CD4-positive, alpha-beta T cell treated with Interleukin-1 beta for 1 hour (primary cell): ENCODE results near the gene CSE1L.
"Not testable (repeated sequence)": the region's sequence is repeated elsewhere in the genome, so short reads cannot be mapped to it uniquely, and the experiment has no call there.

Experiments
- DNase-seq, 2 donors: peaks; one replicate each; pipeline ENCODE4 v3.0.0-alpha.2; 2020 to 2022

Gene CSE1L

GRCh38 chr20:49082295-49082694 is 36.2 kb downstream of the CSE1L start:
- DNase-seq = not testable (repeated sequence)

- no peak for DNase-seq
Measured at GRCh38 chr20:49091104-49091503, 45.0 kb downstream of the CSE1L start.

- no peak for DNase-seq
Measured at GRCh38 chr20:49091762-49092161, 45.6 kb downstream of the CSE1L start.

GRCh38 chr20:49096203-49096730 is 50.2 kb downstream of the CSE1L start:
- DNase-seq = no peak

GRCh38 chr20:49097159-49097558 is 51.0 kb downstream of the CSE1L start:
- DNase-seq = no peak

GRCh38 chr20:49098136-49098535 is 52.0 kb downstream of the CSE1L start:
- DNase-seq = no peak

- DNase-seq = no peak
Measured at GRCh38 chr20:49099011-49099410, 52.9 kb downstream of the CSE1L start.

GRCh38 chr20:49100292-49100691 is 54.2 kb downstream of the CSE1L start:
- not testable (repeated sequence) for DNase-seq

GRCh38 chr20:49100972-49101371 is 54.9 kb downstream of the CSE1L start:
- DNase-seq = peak in 1 of 2 donors; percentile 3

GRCh38 chr20:49103019-49103418 is 56.9 kb downstream of the CSE1L start:
- DNase-seq = no peak

- no peak for DNase-seq
Measured at GRCh38 chr20:49103647-49104364, 57.7 kb downstream of the CSE1L start.

- DNase-seq = no peak
Measured at GRCh38 chr20:49104365-49104648, 58.2 kb downstream of the CSE1L start.

- not testable (repeated sequence) for DNase-seq
Measured at GRCh38 chr20:49104979-49105547, 59.0 kb downstream of the CSE1L start.

GRCh38 chr20:49106328-49106727 is 60.2 kb downstream of the CSE1L start:
- DNase-seq = no peak

GRCh38 chr20:49110767-49111694 is 64.9 kb downstream of the CSE1L start:
- no peak for DNase-seq

GRCh38 chr20:49112596-49113274 is 66.6 kb downstream of the CSE1L start:
- no peak for DNase-seq

GRCh38 chr20:49115564-49115963 is 69.5 kb downstream of the CSE1L start:
- no peak for DNase-seq

GRCh38 chr20:49118307-49118706 is 72.2 kb downstream of the CSE1L start:
- DNase-seq = no peak

- no peak for DNase-seq
Measured at GRCh38 chr20:49119988-49120387, 73.9 kb downstream of the CSE1L start.

- DNase-seq = no peak
Measured at GRCh38 chr20:49122920-49123319, 76.8 kb downstream of the CSE1L start.

- no peak for DNase-seq
Measured at GRCh38 chr20:49123982-49124381, 77.9 kb downstream of the CSE1L start.

GRCh38 chr20:49132995-49133478 is 86.9 kb downstream of the CSE1L start:
- peak in 1 of 2 donors; percentile 68 for DNase-seq

GRCh38 chr20:49133571-49133970 is 87.5 kb downstream of the CSE1L start:
- no peak for DNase-seq
